ENCODE data around the gene KCNMA1.

- TF ChIP-seq POLR2A (IDR thresholded peaks at IDR 0.05) = no peak
- no peak for TF ChIP-seq CTCF (IDR thresholded peaks at IDR 0.05)
Measured at GRCh38 chr10:77021966-77022490, 615.6 kb downstream of the KCNMA1 start.
